ENCODE measurements around the gene TTC4. TPM values are rescaled to one million over a fixed set of nuclear protein-coding genes. Genes with fewer than 3 reads are reported as not detected.

TTC4 gene, protein sequence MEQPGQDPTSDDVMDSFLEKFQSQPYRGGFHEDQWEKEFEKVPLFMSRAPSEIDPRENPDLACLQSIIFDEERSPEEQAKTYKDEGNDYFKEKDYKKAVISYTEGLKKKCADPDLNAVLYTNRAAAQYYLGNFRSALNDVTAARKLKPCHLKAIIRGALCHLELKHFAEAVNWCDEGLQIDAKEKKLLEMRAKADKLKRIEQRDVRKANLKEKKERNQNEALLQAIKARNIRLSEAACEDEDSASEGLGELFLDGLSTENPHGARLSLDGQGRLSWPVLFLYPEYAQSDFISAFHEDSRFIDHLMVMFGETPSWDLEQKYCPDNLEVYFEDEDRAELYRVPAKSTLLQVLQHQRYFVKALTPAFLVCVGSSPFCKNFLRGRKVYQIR
- total RNA-seq: 10 to 100 TPM; 15.9 to 17.4 TPM

GRCh38 chr1:54715493-54716298 is at the start of gene TTC4:
Gene TTC4 (plus strand): TSS chr1:54715861. CDS start chr1:54715909, 48 bp downstream.
- WGBS: under 1% methylated on average over 50 of the region's 51 CpGs
- Histone ChIP-seq H3K36me3 (no peaks in the 10 kb centered on the region), H3K4me1 (replicated peaks) (no peaks in the 10 kb centered on the region), H3K9me3 (no peaks in the 10 kb centered on the region), H3K27me3 (replicated peaks; ENCODE audit: insufficient read depth) (no peaks in the 10 kb centered on the region), H3K27ac (peak within 1 kb of the TSS; percentile 62 to 74), H3K4me3 (peak within 1 kb of the TSS; percentile 70 to 80)
- intact Hi-C loops (cut with DNase I): loop anchor here (10.0 kb wide), 1 partner anchor 171 kb away; the partner anchor contains the start of gene ACOT11
- peak; percentile 83 for TF ChIP-seq POLR2A (IDR thresholded peaks at IDR 0.05)
- TF ChIP-seq POLR2AphosphoS5 (IDR thresholded peaks at IDR 0.05): peak; percentile 93
- peak in 1 of 4 experiments; percentile 39 for TF ChIP-seq CTCF (IDR thresholded peaks at IDR 0.05)
- DNase-seq (ENCODE audit: low spot score): peak; percentile 74

DNA sequence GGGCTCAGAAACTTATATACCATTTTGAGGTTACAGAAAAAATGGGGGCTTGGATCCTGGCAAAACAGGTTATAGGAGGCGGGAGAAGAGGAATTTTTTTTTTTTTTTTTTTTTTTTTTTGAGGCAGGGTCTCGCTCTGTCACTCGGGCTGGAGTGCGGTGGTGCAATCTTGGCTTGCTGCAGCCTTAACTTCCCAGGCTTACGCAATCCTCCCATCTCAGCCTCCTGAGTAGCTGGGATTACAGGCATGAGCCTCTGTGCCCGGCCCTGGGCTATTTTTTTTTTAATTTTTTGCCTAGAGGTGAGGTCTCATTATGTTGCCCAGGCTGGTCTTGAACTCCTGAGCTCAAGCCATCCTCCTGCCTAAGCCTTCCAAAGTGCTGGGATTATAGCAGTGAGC is 49.3 kb upstream of the TTC4 start:
- Histone ChIP-seq H3K27ac (no peak overlapping the region), H3K36me3 (no peaks in the 10 kb centered on the region), H3K4me1 (replicated peaks) (no peaks in the 10 kb centered on the region), H3K27me3 (replicated peaks; ENCODE audit: insufficient read depth) (no peaks in the 10 kb centered on the region), H3K4me3 (no peak overlapping the region), H3K9me3 (no peaks in the 10 kb centered on the region)
- WGBS: 92% methylated on average over 6 of the region's 6 CpGs
- TF ChIP-seq CTCF (IDR thresholded peaks at IDR 0.05) (no peak), POLR2A (IDR thresholded peaks at IDR 0.05) (no peak), POLR2AphosphoS5 (IDR thresholded peaks at IDR 0.05) (no peak)
- DNase-seq (ENCODE audit: low spot score): no peak
- intact Hi-C loops (cut with DNase I): no loop called here

DNA sequence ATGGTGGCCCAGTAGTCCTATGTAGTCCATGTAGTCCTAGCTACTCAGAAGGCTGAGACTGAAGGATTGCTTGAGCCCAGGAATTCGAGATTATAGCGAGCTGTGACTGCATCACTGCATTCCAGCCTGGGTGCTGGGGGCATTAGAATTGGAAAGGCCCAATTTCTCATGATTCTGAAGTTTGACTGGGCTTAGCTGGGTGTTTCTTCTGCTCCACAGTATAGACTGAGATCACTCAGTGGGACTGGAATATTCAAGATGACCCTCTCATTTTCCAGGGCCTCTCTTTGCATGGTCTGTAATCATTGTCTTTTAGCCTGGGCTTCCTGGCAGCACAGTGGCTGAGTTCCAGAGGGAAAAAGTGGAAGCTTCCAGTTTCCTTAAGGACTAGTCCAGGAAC is 47.9 kb upstream of the TTC4 start:
- Histone ChIP-seq H3K9me3 (no peaks in the 10 kb centered on the region), H3K4me1 (replicated peaks) (no peaks in the 10 kb centered on the region), H3K4me3 (no peak overlapping the region), H3K36me3 (no peaks in the 10 kb centered on the region), H3K27me3 (replicated peaks; ENCODE audit: insufficient read depth) (no peaks in the 10 kb centered on the region), H3K27ac (no peak overlapping the region)
- TF ChIP-seq POLR2AphosphoS5 (IDR thresholded peaks at IDR 0.05) (no peak), CTCF (IDR thresholded peaks at IDR 0.05) (no peak), POLR2A (IDR thresholded peaks at IDR 0.05) (no peak)
- WGBS: 88% methylated on average over 2 of the region's 2 CpGs
- intact Hi-C loops (cut with DNase I): no loop called here
- DNase-seq (ENCODE audit: low spot score): no peak

DNA sequence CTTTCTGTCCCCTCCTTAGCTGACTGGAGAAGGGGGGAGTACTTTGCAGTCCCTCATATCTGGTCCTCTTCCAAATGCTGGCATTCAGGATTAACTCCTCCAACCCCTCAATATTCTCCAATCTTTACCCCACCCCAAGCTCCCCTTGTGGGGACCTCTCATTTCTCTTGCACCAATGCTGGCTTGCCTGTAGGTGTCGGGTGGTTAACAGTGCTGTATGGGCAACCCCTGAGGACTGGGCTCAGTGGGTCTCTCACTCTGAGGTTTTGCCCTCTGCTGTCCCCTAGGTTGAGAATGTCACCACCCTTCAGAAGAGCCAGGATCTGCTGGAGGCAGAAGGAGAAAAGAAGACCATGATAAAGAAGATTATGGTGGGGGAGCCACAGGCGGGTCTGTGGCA is 47.1 kb upstream of the TTC4 start:
- no peaks in the 10 kb centered on the region for H3K36me3 ChIP-seq
- no peak for DNase-seq (ENCODE audit: low spot score)
- TF ChIP-seq POLR2A (IDR thresholded peaks at IDR 0.05) (no peak), POLR2AphosphoS5 (IDR thresholded peaks at IDR 0.05) (no peak), CTCF (IDR thresholded peaks at IDR 0.05) (no peak)

More for the DNA sequence above, 47.1 kb upstream of the TTC4 start:
- no peak overlapping the region for H3K27ac ChIP-seq
- no peaks in the 10 kb centered on the region for H3K9me3 ChIP-seq
- intact Hi-C loops (cut with DNase I): no loop called here
- no peaks in the 10 kb centered on the region for H3K27me3 ChIP-seq (replicated peaks; ENCODE audit: insufficient read depth)
- 83% methylated on average over 2 of the region's 2 CpGs for WGBS
- no peaks in the 10 kb centered on the region for H3K4me1 ChIP-seq (replicated peaks)
- no peak overlapping the region for H3K4me3 ChIP-seq
